PC-9 (cell line): Measurements from ENCODE around the gene MSN.
"Not testable (repeated sequence)": the region's sequence is repeated elsewhere in the genome, so short reads cannot be mapped to it uniquely, and the experiment has no call there.

ENCODE experiments used
- EZH2 ChIP-seq: fragments of 200-600 bp; sonication (generic); IDR thresholded peaks from 2 replicates; pipeline ENCODE4 v1.8.0; 2017; ENCODE audit warnings: antibody characterized with exemption, low read depth
- TF ChIP-seq, protein P1 (sequence below): fragments of 200-600 bp; sonication (generic); conservative IDR thresholded peaks from 2 replicates; pipeline ENCODE4 v1.6.1; 2017; ENCODE audit warnings: mixed run types, antibody characterized with exemption, mild to moderate bottlenecking, moderate library complexity

DNA sequence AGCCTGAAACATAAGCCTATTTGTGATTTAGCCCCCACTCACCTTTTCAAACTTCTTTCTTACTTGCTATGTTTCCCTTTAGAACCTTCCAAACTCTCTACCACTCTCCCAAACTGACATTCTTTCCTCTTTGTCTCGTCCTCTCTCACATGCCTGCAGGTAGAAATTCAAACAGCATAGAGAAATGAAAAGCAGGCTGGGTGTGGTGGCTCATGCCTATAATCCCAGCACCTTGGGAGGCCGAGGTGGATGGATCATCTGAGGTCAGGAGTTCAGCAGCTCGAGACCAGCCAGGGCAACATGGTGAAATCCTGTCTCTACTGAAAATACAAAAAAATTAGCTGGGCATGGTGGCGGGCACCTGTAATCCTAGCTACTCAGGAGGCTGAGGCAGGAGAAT lies 31.2 kb upstream of the MSN start:
- TF ChIP-seq, protein P1, sequence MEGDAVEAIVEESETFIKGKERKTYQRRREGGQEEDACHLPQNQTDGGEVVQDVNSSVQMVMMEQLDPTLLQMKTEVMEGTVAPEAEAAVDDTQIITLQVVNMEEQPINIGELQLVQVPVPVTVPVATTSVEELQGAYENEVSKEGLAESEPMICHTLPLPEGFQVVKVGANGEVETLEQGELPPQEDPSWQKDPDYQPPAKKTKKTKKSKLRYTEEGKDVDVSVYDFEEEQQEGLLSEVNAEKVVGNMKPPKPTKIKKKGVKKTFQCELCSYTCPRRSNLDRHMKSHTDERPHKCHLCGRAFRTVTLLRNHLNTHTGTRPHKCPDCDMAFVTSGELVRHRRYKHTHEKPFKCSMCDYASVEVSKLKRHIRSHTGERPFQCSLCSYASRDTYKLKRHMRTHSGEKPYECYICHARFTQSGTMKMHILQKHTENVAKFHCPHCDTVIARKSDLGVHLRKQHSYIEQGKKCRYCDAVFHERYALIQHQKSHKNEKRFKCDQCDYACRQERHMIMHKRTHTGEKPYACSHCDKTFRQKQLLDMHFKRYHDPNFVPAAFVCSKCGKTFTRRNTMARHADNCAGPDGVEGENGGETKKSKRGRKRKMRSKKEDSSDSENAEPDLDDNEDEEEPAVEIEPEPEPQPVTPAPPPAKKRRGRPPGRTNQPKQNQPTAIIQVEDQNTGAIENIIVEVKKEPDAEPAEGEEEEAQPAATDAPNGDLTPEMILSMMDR: not testable (repeated sequence)
- not testable (repeated sequence) for TF ChIP-seq EZH2
